GM21528 (cell line): Measurements from ENCODE around the gene NPIPB5.
"Not testable (repeated sequence)": the region's sequence is repeated elsewhere in the genome, so short reads cannot be mapped to it uniquely, and the experiment has no call there.

Experiments
- ATAC-seq: cut with Tn5 transposase; IDR thresholded peaks from one replicate; pipeline ENCODE4 v1.9.1; 2021; ENCODE audit warnings: mild to moderate bottlenecking, moderate library complexity; ENCODE audit not compliant: unreplicated experiment, low FRiP score

NPIPB5 gene

GRCh38 chr16:22510591-22510990 is at the start of gene NPIPB5:
Gene NPIPB5, plus strand, starts transcription at chr16:22510891. Its CDS starts 2,911 bp downstream, at chr16:22513802.
- ATAC-seq = not testable (repeated sequence)

GRCh38 chr16:22468846-22469245 is 41.8 kb upstream of the NPIPB5 start:
- not testable (repeated sequence) for ATAC-seq

- not testable (repeated sequence) for ATAC-seq
Observed at GRCh38 chr16:22537996-22538395, 27.3 kb downstream of the NPIPB5 start.

- not testable (repeated sequence) for ATAC-seq
Observed at GRCh38 chr16:22544809-22545208, 34.1 kb downstream of the NPIPB5 start.

GRCh38 chr16:22546630-22547029 is 35.9 kb downstream of the NPIPB5 start:
- not testable (repeated sequence) for ATAC-seq

GRCh38 chr16:22547170-22547765 is 36.6 kb downstream of the NPIPB5 start:
- not testable (repeated sequence) for ATAC-seq

- ATAC-seq = not testable (repeated sequence)
Observed at GRCh38 chr16:22549853-22550252, 39.2 kb downstream of the NPIPB5 start.

- not testable (repeated sequence) for ATAC-seq
Observed at GRCh38 chr16:22551143-22551542, 40.5 kb downstream of the NPIPB5 start.

GRCh38 chr16:22551651-22552050 is 41.0 kb downstream of the NPIPB5 start:
- ATAC-seq = not testable (repeated sequence)

- ATAC-seq = not testable (repeated sequence)
Observed at GRCh38 chr16:22556759-22557158, 46.1 kb downstream of the NPIPB5 start.
